Spleen (tissue), 11 donors: ENCODE results near the gene FAHD1. TPM values are rescaled to one million over a fixed set of nuclear protein-coding genes. Genes with fewer than 3 reads are reported as not detected.

ENCODE experiments used
- DNase-seq: peaks from one replicate; pipeline ENCODE4 v3.0.0-alpha.2; 2020
- H3K27ac ChIP-seq, 8 donors: fragments of 200-600 bp; sonication (generic) in 7 of 8; 1 replicate in 4 of 8; 2 replicates in 4 of 8; pipeline versions ENCODE4 v1.5.0 to v1.8.0; 2016 to 2021; ENCODE audit warnings: inconsistent platforms in 4 of 8, mild to moderate bottlenecking in 4 of 8, moderate library complexity in 1 of 8
- H3K27me3 ChIP-seq, 7 donors: fragments of 200-600 bp; sonication (generic) in 6 of 7; replicated peaks in 1 of 7; 1 replicate in 4 of 7; 2 replicates in 3 of 7; pipeline versions ENCODE4 v1.5.0 to v1.8.0; 2016 to 2021; ENCODE audit warnings: inconsistent platforms in 3 of 7, mild to moderate bottlenecking in 1 of 7
- H3K36me3 ChIP-seq, 6 donors: fragments of 200-600 bp; sonication (generic) in 5 of 6; 1 replicate in 4 of 6; 2 replicates in 2 of 6; pipeline versions ENCODE4 v1.5.0 to v1.8.0; 2016 to 2021; ENCODE audit warnings: inconsistent platforms in 2 of 6
- H3K4me1 ChIP-seq, 6 donors: fragments of 200-600 bp; sonication (generic) in 5 of 6; 1 replicate in 3 of 6; 2 replicates in 3 of 6; pipeline versions ENCODE4 v1.5.0 to v1.8.0; 2016 to 2021; ENCODE audit warnings: inconsistent platforms in 3 of 6
- H3K4me3 ChIP-seq, 8 donors: fragments of 200-600 bp; sonication (generic) in 7 of 8; 1 replicate in 4 of 8; 2 replicates in 4 of 8; pipeline versions ENCODE4 v1.5.0 to v1.8.0; 2016 to 2021; ENCODE audit warnings: inconsistent platforms in 4 of 8, mild to moderate bottlenecking in 4 of 8, moderate library complexity in 2 of 8
- H3K9me3 ChIP-seq, 8 donors: fragments of 200-600 bp; sonication (generic) in 7 of 8; 1 replicate in 4 of 8; 2 replicates in 4 of 8; pipeline versions ENCODE4 v1.5.0 to v1.8.0; 2016 to 2021; ENCODE audit warnings: inconsistent platforms in 4 of 8
- POLR2A ChIP-seq, 3 donors: fragments of 450-650 bp; IDR thresholded peaks; one replicate each; pipeline ENCODE4 v1.5.1; 2017; ENCODE audit warnings: antibody characterized with exemption in 3 of 3, mild to moderate bottlenecking in 1 of 3
- POLR2AphosphoS5 ChIP-seq, 3 donors: sonication (generic); formaldehyde crosslinking; IDR thresholded peaks; one replicate each; pipeline ENCODE4 v1.5.1; 2017; ENCODE audit warnings: antibody characterized with exemption in 3 of 3
- whole genome bisulfite sequencing, 5 donors: extraction: QIAGEN DNeasy Blood & Tissue Kit in 3 of 5; methylation state at CpG; one replicate each; pipeline versions ENCODE4 v1.1.5 to v1.1.7; 2013 to 2018; 5-methylcytosine and 5-hydroxymethylcytosine counted together
- intact Hi-C: fragments of 100-400 bp; cut with DNase I; formaldehyde crosslinking; loops from one replicate; pipeline ENCODE4 v1.15.0; 2023; ENCODE audit warnings: low total_unique reads
- polyA plus RNA-seq, 3 donors: library from polyadenylated mRNA; stranded (reverse); fragments of 200-250 nt; gene quantifications; one replicate each; pipeline ENCODE4 v1.2.1, GENCODE V29; 2013
- total RNA-seq, 7 donors: library from RNA; depleted of rRNA in 3 of 7; stranded (reverse); fragments of >200 nt in 3 of 7; fragmentation: NEBNext Ultra II Directional in 4 of 7; extraction: Animal tissue kit (Norgen Biotek cat#: 25700) in 4 of 7; gene quantifications; one replicate each; pipeline versions ENCODE4 v1.1.0 to v1.2.1, GENCODE V29; 2016 to 2021
- TF ChIP-seq, protein P1 (sequence below), 11 experiments: fragments of 200-600 bp in 7 of 11; fragments of 450-650 bp in 4 of 11; sonication (generic) in 4 of 11; IDR thresholded peaks in 8 of 11; conservative IDR thresholded peaks in 3 of 11; 1 replicate in 7 of 11; 2 replicates in 4 of 11; pipeline versions ENCODE4 v1.4.0 to v1.8.0; 2016 to 2021; ENCODE audit warnings: antibody characterized with exemption in 11 of 11, inconsistent platforms in 4 of 11, mild to moderate bottlenecking in 1 of 11
- donor health status: healthy with polysubstance abuse.
- donor health status: DM: no; HTN: no; CAD: no; lungs with moderate emphysema.
- donor health status: DM: no; HTN: no; CAD: no.
- donor health status: Bipolar disorder and iron deficiency.
- donor health status: healthy.
- donor health status: DM: no; HTN: no; CAD: no.
- donor health status: DM: yes; HTN: yes; CAD: no.

FAHD1 gene
- total and polyA plus RNA-seq, 10 donors, result 9.5 to 34.9 (median 16.6) TPM

DNA sequence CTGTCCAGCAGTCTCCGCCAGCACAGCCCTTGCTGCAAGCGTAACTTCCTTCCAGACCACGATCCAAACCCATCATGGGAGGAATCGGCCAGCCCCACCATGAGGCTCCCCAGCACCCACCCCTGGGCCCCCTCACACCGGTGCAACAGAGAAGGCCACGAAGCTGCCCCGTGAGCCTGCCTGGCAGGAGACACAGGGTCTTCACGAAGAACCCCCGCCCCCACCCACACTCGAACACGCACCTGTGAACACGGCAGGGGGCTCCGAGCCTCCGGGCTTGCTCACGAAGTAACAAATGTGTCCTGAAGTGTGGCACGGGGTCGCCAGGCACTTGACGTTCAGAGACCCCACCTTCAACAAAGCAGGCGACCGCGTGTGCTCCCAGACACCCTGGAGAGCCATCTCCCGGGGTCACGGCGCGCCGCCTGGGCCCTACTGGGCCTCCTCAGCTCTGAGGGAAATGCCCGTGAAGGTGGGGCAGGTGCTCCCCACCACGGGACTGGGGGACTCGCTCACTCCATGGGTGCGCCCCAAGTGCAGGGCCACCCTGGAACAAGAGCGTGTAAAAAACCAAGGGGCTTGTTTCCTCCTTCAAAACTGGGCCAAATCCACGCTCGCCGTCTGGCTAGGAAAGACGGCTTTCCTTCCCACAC, 8.0 kb upstream of the FAHD1 start:
- peak; percentile 64 for DNase-seq

DNA sequence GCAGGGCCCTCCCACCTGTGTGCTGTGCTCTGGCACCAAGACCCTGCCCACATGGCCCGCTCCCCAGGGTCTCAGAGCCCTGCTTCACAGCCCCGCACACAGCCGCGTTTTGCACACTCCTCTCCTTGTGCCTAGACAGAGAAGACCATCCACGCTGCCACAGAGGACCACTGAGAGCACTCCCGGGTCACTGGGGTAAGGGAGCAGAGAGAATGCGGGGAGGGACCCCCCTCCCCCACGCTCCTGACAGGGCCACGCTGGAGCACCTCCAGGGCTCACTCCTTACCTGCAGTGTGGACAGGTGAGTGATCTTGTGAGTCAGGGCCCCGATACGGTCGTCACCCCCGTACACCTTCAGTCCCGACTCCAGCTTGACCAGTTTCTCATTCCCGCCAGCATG, 7.4 kb upstream of the FAHD1 start:
- intact Hi-C loops, result no loop called here
- WGBS, 5 donors, result 94 to 97% (median 95%) methylated on average over 15 of the region's 15 CpGs
- no peaks in the 10 kb centered on the region for H3K27me3 ChIP-seq
- peak; percentile 42 for DNase-seq
- H3K4me3 ChIP-seq, result no peak overlapping the region
- TF ChIP-seq POLR2AphosphoS5 (IDR thresholded peaks at IDR 0.05), result peak in 1 of 3 donors; percentile 13
- TF ChIP-seq, protein P1, sequence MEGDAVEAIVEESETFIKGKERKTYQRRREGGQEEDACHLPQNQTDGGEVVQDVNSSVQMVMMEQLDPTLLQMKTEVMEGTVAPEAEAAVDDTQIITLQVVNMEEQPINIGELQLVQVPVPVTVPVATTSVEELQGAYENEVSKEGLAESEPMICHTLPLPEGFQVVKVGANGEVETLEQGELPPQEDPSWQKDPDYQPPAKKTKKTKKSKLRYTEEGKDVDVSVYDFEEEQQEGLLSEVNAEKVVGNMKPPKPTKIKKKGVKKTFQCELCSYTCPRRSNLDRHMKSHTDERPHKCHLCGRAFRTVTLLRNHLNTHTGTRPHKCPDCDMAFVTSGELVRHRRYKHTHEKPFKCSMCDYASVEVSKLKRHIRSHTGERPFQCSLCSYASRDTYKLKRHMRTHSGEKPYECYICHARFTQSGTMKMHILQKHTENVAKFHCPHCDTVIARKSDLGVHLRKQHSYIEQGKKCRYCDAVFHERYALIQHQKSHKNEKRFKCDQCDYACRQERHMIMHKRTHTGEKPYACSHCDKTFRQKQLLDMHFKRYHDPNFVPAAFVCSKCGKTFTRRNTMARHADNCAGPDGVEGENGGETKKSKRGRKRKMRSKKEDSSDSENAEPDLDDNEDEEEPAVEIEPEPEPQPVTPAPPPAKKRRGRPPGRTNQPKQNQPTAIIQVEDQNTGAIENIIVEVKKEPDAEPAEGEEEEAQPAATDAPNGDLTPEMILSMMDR (IDR thresholded peaks at IDR 0.05 in 8 of 11, conservative IDR thresholded peaks at IDR 0.05 in 3 of 11), result no peak
- H3K4me1 ChIP-seq, result peaks cover 1 to 26% (median 11%) of the 10 kb centered on the region in 6 donors
- no peak overlapping the region for H3K27ac ChIP-seq
- no peaks in the 10 kb centered on the region for H3K9me3 ChIP-seq
- peaks cover 0 to 85% (median 72%) of the 10 kb centered on the region in 6 donors for H3K36me3 ChIP-seq

More for the DNA sequence above, 8.0 kb upstream of the FAHD1 start:
- TF ChIP-seq, protein P1 (IDR thresholded peaks at IDR 0.05 in 8 of 11, conservative IDR thresholded peaks at IDR 0.05 in 3 of 11), result no peak
- no peak for TF ChIP-seq POLR2A (IDR thresholded peaks at IDR 0.05)
- TF ChIP-seq POLR2AphosphoS5 (IDR thresholded peaks at IDR 0.05), result no peak
- peaks cover 0 to 20% (median 5%) of the 10 kb centered on the region in 6 donors for H3K4me1 ChIP-seq
- H3K27ac ChIP-seq, result no peak overlapping the region
- H3K27me3 ChIP-seq, result no peaks in the 10 kb centered on the region
- no peaks in the 10 kb centered on the region for H3K9me3 ChIP-seq
- 94 to 97% (median 95%) methylated on average over 17 to 35 of the region's 35 CpGs for WGBS, 5 donors
- no peak overlapping the region for H3K4me3 ChIP-seq
- H3K36me3 ChIP-seq, result peaks cover 0 to 91% (median 74%) of the 10 kb centered on the region in 6 donors
- intact Hi-C loops, result no loop called here

DNA sequence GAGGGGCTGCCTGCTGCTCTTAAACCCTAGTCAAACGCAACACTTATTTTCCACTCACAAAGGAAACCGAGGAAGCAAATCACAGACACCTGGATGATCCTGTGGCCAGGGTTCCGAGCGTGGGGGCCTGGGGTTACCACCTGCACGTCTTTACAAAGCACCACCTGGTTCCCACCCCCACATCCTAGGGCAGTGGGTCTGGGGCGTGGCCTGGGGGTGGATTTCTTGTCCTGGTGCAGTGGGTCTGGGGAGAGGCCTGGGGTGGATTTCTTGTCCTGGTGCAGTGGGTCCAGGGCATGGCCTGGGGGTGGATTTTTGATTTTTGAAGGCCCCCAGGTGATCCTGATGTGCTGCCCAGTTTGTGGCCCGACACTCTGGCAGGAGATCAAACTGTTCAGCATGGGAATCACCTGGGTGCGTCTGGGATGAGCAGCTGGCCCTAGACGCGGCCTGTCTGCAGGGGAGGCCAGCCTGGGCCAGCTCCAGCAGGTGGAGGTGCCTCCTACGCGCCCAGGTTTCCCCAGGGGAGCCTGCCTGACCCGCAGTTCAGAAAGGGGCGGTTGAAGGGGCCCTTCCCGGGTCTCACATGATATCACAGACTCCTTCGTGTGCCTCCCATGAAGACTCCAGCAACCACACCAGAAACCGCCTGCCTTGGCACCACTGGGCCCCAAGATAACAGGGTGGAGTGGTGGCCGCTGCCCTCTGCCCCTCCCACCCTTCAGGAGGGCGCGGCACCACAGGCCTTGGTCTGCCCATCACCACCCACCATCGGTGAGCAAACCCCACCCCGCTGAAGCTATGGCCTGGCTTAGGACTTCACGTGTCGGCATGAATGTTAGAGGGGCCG, 6.7 kb upstream of the FAHD1 start:
- H3K9me3 ChIP-seq, result no peaks in the 10 kb centered on the region
- no peak overlapping the region for H3K4me3 ChIP-seq
- WGBS, 5 donors, result 91 to 96% (median 94%) methylated on average over 11 to 25 of the region's 25 CpGs
- H3K27me3 ChIP-seq, result no peaks in the 10 kb centered on the region
- DNase-seq, result peak; percentile 64
- peaks cover 6 to 33% (median 18%) of the 10 kb centered on the region in 6 donors for H3K4me1 ChIP-seq
- no peak overlapping the region for H3K27ac ChIP-seq
- intact Hi-C loops, result no loop called here
- H3K36me3 ChIP-seq, result peaks cover 0 to 78% (median 68%) of the 10 kb centered on the region in 6 donors
- TF ChIP-seq, protein P1 (IDR thresholded peaks at IDR 0.05 in 8 of 11, conservative IDR thresholded peaks at IDR 0.05 in 3 of 11), result no peak
- TF ChIP-seq POLR2AphosphoS5 (IDR thresholded peaks at IDR 0.05) (no peak), POLR2A (IDR thresholded peaks at IDR 0.05) (no peak)

DNA sequence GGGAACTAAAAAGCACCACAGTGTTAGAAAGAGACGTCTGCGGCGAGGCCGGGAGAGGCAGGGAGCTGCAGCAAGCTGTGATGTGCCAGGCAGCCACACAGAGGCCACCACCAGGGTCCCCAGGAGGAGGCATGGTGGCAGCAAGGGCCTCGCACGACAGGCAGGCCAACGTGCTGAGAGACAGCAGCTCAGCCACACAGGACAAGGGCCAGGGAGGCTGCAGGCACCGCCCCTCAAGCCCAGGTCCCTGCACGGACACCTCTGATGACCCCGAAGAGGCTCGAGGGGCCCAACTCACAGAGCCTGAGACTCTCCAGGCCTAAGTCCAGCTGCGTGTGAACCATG, 6.1 kb upstream of the FAHD1 start:
- Histone ChIP-seq H3K27me3 (no peaks in the 10 kb centered on the region), H3K9me3 (no peaks in the 10 kb centered on the region), H3K4me3 (no peak overlapping the region), H3K36me3 (peaks cover 0 to 72% (median 63%) of the 10 kb centered on the region in 6 donors), H3K27ac (no peak overlapping the region), H3K4me1 (peaks cover 11 to 39% (median 24%) of the 10 kb centered on the region in 6 donors)
- intact Hi-C loops, result no loop called here
- WGBS, 5 donors, result 92 to 97% (median 95%) methylated on average over 4 to 12 of the region's 12 CpGs
- TF ChIP-seq POLR2AphosphoS5 (IDR thresholded peaks at IDR 0.05) (no peak), POLR2A (IDR thresholded peaks at IDR 0.05) (no peak)
- TF ChIP-seq, protein P1 (IDR thresholded peaks at IDR 0.05 in 8 of 11, conservative IDR thresholded peaks at IDR 0.05 in 3 of 11), result no peak
- no peak for DNase-seq
